Sigmoid colon (tissue), 3 donors: ENCODE results near the gene ATP6V1D.

Experiments used
- POLR2A ChIP-seq, 2 donors: fragments of 450-650 bp; IDR thresholded peaks; one replicate each; pipeline ENCODE4 v1.6.1; 2016; ENCODE audit warnings: antibody characterized with exemption in 2 of 2, mild to moderate bottlenecking in 2 of 2, moderate library complexity in 2 of 2
- TF ChIP-seq, protein P1 (sequence below), 4 experiments: fragments of 450-650 bp in 3 of 4; fragments of 200-600 bp in 1 of 4; IDR thresholded peaks; one replicate each; pipeline ENCODE4 v1.5.1; 2016 to 2019; ENCODE audit warnings: antibody characterized with exemption in 4 of 4, mild to moderate bottlenecking in 3 of 4, moderate library complexity in 2 of 4

DNA sequence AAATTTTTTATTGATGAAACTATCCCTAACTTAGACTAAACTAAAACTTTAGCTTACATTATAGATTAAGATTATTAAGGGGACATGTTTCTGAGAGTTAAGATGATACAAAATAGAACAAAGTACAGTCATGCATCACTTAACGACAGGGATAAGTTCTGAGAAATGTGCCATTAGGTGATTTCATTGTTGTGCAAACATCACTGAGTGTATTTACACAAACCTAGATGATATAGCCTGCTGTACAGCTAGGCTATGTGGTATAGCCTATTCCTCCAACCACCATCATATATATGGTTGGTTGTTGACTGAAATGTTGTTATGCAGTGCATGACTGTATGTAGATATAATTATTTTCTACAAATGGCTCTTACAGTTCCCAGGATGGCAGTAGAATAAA lies 46.5 kb downstream of the ATP6V1D start:
- TF ChIP-seq, protein P1, sequence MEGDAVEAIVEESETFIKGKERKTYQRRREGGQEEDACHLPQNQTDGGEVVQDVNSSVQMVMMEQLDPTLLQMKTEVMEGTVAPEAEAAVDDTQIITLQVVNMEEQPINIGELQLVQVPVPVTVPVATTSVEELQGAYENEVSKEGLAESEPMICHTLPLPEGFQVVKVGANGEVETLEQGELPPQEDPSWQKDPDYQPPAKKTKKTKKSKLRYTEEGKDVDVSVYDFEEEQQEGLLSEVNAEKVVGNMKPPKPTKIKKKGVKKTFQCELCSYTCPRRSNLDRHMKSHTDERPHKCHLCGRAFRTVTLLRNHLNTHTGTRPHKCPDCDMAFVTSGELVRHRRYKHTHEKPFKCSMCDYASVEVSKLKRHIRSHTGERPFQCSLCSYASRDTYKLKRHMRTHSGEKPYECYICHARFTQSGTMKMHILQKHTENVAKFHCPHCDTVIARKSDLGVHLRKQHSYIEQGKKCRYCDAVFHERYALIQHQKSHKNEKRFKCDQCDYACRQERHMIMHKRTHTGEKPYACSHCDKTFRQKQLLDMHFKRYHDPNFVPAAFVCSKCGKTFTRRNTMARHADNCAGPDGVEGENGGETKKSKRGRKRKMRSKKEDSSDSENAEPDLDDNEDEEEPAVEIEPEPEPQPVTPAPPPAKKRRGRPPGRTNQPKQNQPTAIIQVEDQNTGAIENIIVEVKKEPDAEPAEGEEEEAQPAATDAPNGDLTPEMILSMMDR (IDR thresholded peaks at IDR 0.05), result no peak
- TF ChIP-seq POLR2A (IDR thresholded peaks at IDR 0.05), result no peak
